ENCODE data around the gene RNF157.

DNA sequence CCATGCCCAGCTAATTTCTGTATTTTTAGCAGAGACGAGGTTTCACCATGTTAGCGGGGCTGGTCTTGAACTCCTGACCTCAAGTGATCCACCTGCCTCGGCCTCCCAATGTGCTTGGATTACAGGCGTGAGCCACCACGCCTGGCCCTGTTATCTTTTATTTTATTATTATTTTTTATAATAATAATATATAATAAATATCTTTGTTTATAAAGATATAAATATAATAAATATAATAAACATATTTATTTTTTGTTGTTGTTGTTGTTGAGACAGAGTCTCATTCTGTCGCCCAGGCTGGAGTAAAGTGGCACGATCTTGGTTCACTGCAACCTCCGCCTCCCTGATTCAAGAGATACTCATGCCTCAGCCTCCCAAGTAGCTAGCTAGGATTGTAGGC, 7.0 kb upstream of the RNF157 start:
- TF ChIP-seq CTCF (IDR thresholded peaks at IDR 0.05; ENCODE audit: insufficient read depth, low read length): no peak
- TF ChIP-seq POLR2AphosphoS5 (IDR thresholded peaks at IDR 0.05; ENCODE audit: low read depth): no peak
- no peak for TF ChIP-seq REST (IDR thresholded peaks at IDR 0.05; ENCODE audit: insufficient replicate concordance, low read depth)

Data from HL-60 (cell line).